Spleen (tissue), 11 donors: ENCODE measurements around the gene SLC25A45. TPM values are rescaled to one million over a fixed set of nuclear protein-coding genes. Genes with fewer than 3 reads are reported as not detected.

Experiments
- DNase-seq: peaks from one replicate; pipeline ENCODE4 v3.0.0-alpha.2; 2020
- H3K27ac ChIP-seq, 8 donors: fragments of 200-600 bp; sonication (generic) in 7 of 8; 1 replicate in 4 of 8; 2 replicates in 4 of 8; pipeline versions ENCODE4 v1.5.0 to v1.8.0; 2016 to 2021; ENCODE audit warnings: inconsistent platforms in 4 of 8, mild to moderate bottlenecking in 4 of 8, moderate library complexity in 1 of 8
- H3K27me3 ChIP-seq, 7 donors: fragments of 200-600 bp; sonication (generic) in 6 of 7; replicated peaks in 1 of 7; 1 replicate in 4 of 7; 2 replicates in 3 of 7; pipeline versions ENCODE4 v1.5.0 to v1.8.0; 2016 to 2021; ENCODE audit warnings: inconsistent platforms in 3 of 7, mild to moderate bottlenecking in 1 of 7
- H3K36me3 ChIP-seq, 6 donors: fragments of 200-600 bp; sonication (generic) in 5 of 6; 1 replicate in 4 of 6; 2 replicates in 2 of 6; pipeline versions ENCODE4 v1.5.0 to v1.8.0; 2016 to 2021; ENCODE audit warnings: inconsistent platforms in 2 of 6
- H3K4me1 ChIP-seq, 6 donors: fragments of 200-600 bp; sonication (generic) in 5 of 6; 1 replicate in 3 of 6; 2 replicates in 3 of 6; pipeline versions ENCODE4 v1.5.0 to v1.8.0; 2016 to 2021; ENCODE audit warnings: inconsistent platforms in 3 of 6
- H3K4me3 ChIP-seq, 8 donors: fragments of 200-600 bp; sonication (generic) in 7 of 8; 1 replicate in 4 of 8; 2 replicates in 4 of 8; pipeline versions ENCODE4 v1.5.0 to v1.8.0; 2016 to 2021; ENCODE audit warnings: inconsistent platforms in 4 of 8, mild to moderate bottlenecking in 4 of 8, moderate library complexity in 2 of 8
- H3K9me3 ChIP-seq, 8 donors: fragments of 200-600 bp; sonication (generic) in 7 of 8; 1 replicate in 4 of 8; 2 replicates in 4 of 8; pipeline versions ENCODE4 v1.5.0 to v1.8.0; 2016 to 2021; ENCODE audit warnings: inconsistent platforms in 4 of 8
- POLR2A ChIP-seq, 3 donors: fragments of 450-650 bp; IDR thresholded peaks; one replicate each; pipeline ENCODE4 v1.5.1; 2017; ENCODE audit warnings: antibody characterized with exemption in 3 of 3, mild to moderate bottlenecking in 1 of 3
- POLR2AphosphoS5 ChIP-seq, 3 donors: sonication (generic); formaldehyde crosslinking; IDR thresholded peaks; one replicate each; pipeline ENCODE4 v1.5.1; 2017; ENCODE audit warnings: antibody characterized with exemption in 3 of 3
- WGBS, 5 donors: extraction: QIAGEN DNeasy Blood & Tissue Kit in 3 of 5; methylation state at CpG; one replicate each; pipeline versions ENCODE4 v1.1.5 to v1.1.7; 2013 to 2018; 5-methylcytosine and 5-hydroxymethylcytosine counted together
- intact Hi-C: fragments of 100-400 bp; cut with DNase I; formaldehyde crosslinking; loops from one replicate; pipeline ENCODE4 v1.15.0; 2023; ENCODE audit warnings: low total_unique reads
- polyA plus RNA-seq, 3 donors: library from polyadenylated mRNA; stranded (reverse); fragments of 200-250 nt; gene quantifications; one replicate each; pipeline ENCODE4 v1.2.1, GENCODE V29; 2013
- total RNA-seq, 7 donors: library from RNA; depleted of rRNA in 3 of 7; stranded (reverse); fragments of >200 nt in 3 of 7; fragmentation: NEBNext Ultra II Directional in 4 of 7; extraction: Animal tissue kit (Norgen Biotek cat#: 25700) in 4 of 7; gene quantifications; one replicate each; pipeline versions ENCODE4 v1.1.0 to v1.2.1, GENCODE V29; 2016 to 2021
- TF ChIP-seq, protein P1 (sequence below), 11 experiments: fragments of 200-600 bp in 7 of 11; fragments of 450-650 bp in 4 of 11; sonication (generic) in 4 of 11; IDR thresholded peaks in 8 of 11; conservative IDR thresholded peaks in 3 of 11; 1 replicate in 7 of 11; 2 replicates in 4 of 11; pipeline versions ENCODE4 v1.4.0 to v1.8.0; 2016 to 2021; ENCODE audit warnings: antibody characterized with exemption in 11 of 11, inconsistent platforms in 4 of 11, mild to moderate bottlenecking in 1 of 11
- donor health status: healthy with polysubstance abuse.
- donor health status: DM: no; HTN: no; CAD: no; lungs with moderate emphysema.
- donor health status: DM: no; HTN: no; CAD: no.
- donor health status: Bipolar disorder and iron deficiency.
- donor health status: healthy.
- donor health status: DM: no; HTN: no; CAD: no.
- donor health status: DM: yes; HTN: yes; CAD: no.

SLC25A45 gene
- total and polyA plus RNA-seq, 10 donors = 11.6 to 33.4 (median 24.9) TPM

DNA sequence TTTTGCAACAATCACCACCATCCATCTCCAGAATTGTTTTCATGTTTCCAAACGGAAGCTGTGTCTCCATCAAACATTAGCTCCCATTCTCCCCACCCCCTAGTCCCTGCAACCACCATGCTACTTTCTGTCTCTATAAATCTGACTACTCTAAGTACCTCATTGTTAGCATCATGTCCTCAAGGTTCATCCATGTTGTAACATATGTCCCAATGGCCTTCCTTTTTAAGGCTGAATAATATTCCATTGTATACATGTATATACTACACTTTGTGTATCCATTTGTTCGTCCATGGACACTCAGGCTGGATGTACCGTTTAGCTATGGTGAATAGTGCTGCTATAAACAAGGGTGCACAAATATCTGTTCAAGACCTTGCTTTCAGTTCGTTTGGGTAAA is 57.0 kb downstream of the SLC25A45 start:
- no peaks in the 10 kb centered on the region for H3K27me3 ChIP-seq
- peaks cover 5 to 42% (median 31%) of the 10 kb centered on the region in 6 donors for H3K4me1 ChIP-seq
- intact Hi-C loops = no loop called here
- H3K36me3 ChIP-seq = peaks cover 0 to 34% (median 10%) of the 10 kb centered on the region in 6 donors
- WGBS, 5 donors = 83 to 90% (median 84%) methylated on average over 4 of the region's 4 CpGs
- no peak for TF ChIP-seq POLR2A (IDR thresholded peaks at IDR 0.05)
- no peak for TF ChIP-seq POLR2AphosphoS5 (IDR thresholded peaks at IDR 0.05)
- TF ChIP-seq, protein P1, sequence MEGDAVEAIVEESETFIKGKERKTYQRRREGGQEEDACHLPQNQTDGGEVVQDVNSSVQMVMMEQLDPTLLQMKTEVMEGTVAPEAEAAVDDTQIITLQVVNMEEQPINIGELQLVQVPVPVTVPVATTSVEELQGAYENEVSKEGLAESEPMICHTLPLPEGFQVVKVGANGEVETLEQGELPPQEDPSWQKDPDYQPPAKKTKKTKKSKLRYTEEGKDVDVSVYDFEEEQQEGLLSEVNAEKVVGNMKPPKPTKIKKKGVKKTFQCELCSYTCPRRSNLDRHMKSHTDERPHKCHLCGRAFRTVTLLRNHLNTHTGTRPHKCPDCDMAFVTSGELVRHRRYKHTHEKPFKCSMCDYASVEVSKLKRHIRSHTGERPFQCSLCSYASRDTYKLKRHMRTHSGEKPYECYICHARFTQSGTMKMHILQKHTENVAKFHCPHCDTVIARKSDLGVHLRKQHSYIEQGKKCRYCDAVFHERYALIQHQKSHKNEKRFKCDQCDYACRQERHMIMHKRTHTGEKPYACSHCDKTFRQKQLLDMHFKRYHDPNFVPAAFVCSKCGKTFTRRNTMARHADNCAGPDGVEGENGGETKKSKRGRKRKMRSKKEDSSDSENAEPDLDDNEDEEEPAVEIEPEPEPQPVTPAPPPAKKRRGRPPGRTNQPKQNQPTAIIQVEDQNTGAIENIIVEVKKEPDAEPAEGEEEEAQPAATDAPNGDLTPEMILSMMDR (IDR thresholded peaks at IDR 0.05 in 8 of 11, conservative IDR thresholded peaks at IDR 0.05 in 3 of 11) = no peak
- H3K4me3 ChIP-seq = no peak overlapping the region
- H3K27ac ChIP-seq = no peak overlapping the region
- no peak for DNase-seq
- H3K9me3 ChIP-seq = no peaks in the 10 kb centered on the region

Other genes starting within 250 kb of the SLC25A45 start
- 100 to 1,000 TPM in 5 of 7 donors, 10 to 100 TPM in 2; 90.9 to 152 (median 110) TPM for gene SYVN1, start 248.1 kb downstream of the SLC25A45 start, total RNA-seq
- gene SYVN1, start 248.1 kb downstream of the SLC25A45 start, polyA plus RNA-seq = 10 to 100 TPM; 35.1 to 62.8 (median 53.6) TPM
- gene SPDYC, start 212.4 kb downstream of the SLC25A45 start, total RNA-seq = not detected
- gene SPDYC, start 212.4 kb downstream of the SLC25A45 start, polyA plus RNA-seq = under 1 TPM in 1 of 3 donors, not detected in 2; 0.11 TPM
- gene CAPN1, start 200.7 kb downstream of the SLC25A45 start, total RNA-seq = 100 to 1,000 TPM; 135 to 203 (median 161) TPM
- 100 to 1,000 TPM in 1 of 3 donors, 10 to 100 TPM in 2; 61.6 to 111 (median 73.3) TPM for gene CAPN1, start 200.7 kb downstream of the SLC25A45 start, polyA plus RNA-seq
- gene POLA2, start 120.7 kb downstream of the SLC25A45 start, total RNA-seq = 10 to 100 TPM; 10.6 to 25.9 (median 19.1) TPM
- 10 to 100 TPM in 2 of 3 donors, 1 to 10 TPM in 1; 9.0 to 12.2 (median 10.7) TPM for gene POLA2, start 120.7 kb downstream of the SLC25A45 start, polyA plus RNA-seq
- 10 to 100 TPM; 14.5 to 48.0 (median 26.4) TPM for gene CDC42EP2, start 67.8 kb downstream of the SLC25A45 start, total RNA-seq
- 10 to 100 TPM in 1 of 3 donors, 1 to 10 TPM in 2; 4.2 to 13.4 (median 7.1) TPM for gene CDC42EP2, start 67.8 kb downstream of the SLC25A45 start, polyA plus RNA-seq
- 10 to 100 TPM; 35.7 to 67.0 (median 51.5) TPM for gene DPF2, start 48.8 kb downstream of the SLC25A45 start, total RNA-seq
- gene DPF2, start 48.8 kb downstream of the SLC25A45 start, polyA plus RNA-seq = 10 to 100 TPM; 20.5 to 27.2 (median 24.3) TPM
- gene TIGD3, start 27.9 kb downstream of the SLC25A45 start, total RNA-seq = 1 to 10 TPM in 2 of 7 donors, under 1 TPM in 5; 0.56 to 2.7 (median 0.79) TPM
- 1 to 10 TPM; 1.1 to 2.1 (median 1.4) TPM for gene TIGD3, start 27.9 kb downstream of the SLC25A45 start, polyA plus RNA-seq
- gene FRMD8, start 4.0 kb upstream of the SLC25A45 start, total RNA-seq = 100 to 1,000 TPM in 3 of 7 donors, 10 to 100 TPM in 4; 65.4 to 128 (median 99.5) TPM
- gene FRMD8, start 4.0 kb upstream of the SLC25A45 start, polyA plus RNA-seq = 10 to 100 TPM; 19.3 to 32.0 (median 23.4) TPM
- 1,000 to 10,000 TPM in 2 of 7 donors, 100 to 1,000 TPM in 5; 266 to 1,804 (median 799) TPM for gene NEAT1, start 40.2 kb upstream of the SLC25A45 start, total RNA-seq
- gene NEAT1, start 40.2 kb upstream of the SLC25A45 start, polyA plus RNA-seq = 1,000 to 10,000 TPM in 2 of 3 donors, 100 to 1,000 TPM in 1; 526 to 1,090 (median 1,018) TPM
- gene MALAT1, start 116.4 kb upstream of the SLC25A45 start, total RNA-seq = over 10,000 TPM; 10,088 to 24,490 (median 13,598) TPM
- gene MALAT1, start 116.4 kb upstream of the SLC25A45 start, polyA plus RNA-seq = 100 to 1,000 TPM; 111 to 793 (median 171) TPM
- 100 to 1,000 TPM in 2 of 7 donors, 10 to 100 TPM in 5; 64.7 to 125 (median 77.4) TPM for gene SCYL1, start 142.4 kb upstream of the SLC25A45 start, total RNA-seq
- 10 to 100 TPM; 52.4 to 70.6 (median 60.7) TPM for gene SCYL1, start 142.4 kb upstream of the SLC25A45 start, polyA plus RNA-seq
- gene LTBP3, start 175.7 kb upstream of the SLC25A45 start, total RNA-seq = 100 to 1,000 TPM in 2 of 7 donors, 10 to 100 TPM in 5; 81.6 to 137 (median 95.8) TPM
- gene LTBP3, start 175.7 kb upstream of the SLC25A45 start, polyA plus RNA-seq = 10 to 100 TPM; 20.6 to 57.0 (median 27.6) TPM
- gene ZNRD2, start 187.8 kb upstream of the SLC25A45 start, total RNA-seq = 10 to 100 TPM; 20.9 to 68.8 (median 34.4) TPM
- gene ZNRD2, start 187.8 kb upstream of the SLC25A45 start, polyA plus RNA-seq = 10 to 100 TPM; 32.6 to 49.5 (median 42.5) TPM
- 10 to 100 TPM; 34.5 to 59.0 (median 48.4) TPM for gene FAM89B, start 189.9 kb upstream of the SLC25A45 start, total RNA-seq
- gene FAM89B, start 189.9 kb upstream of the SLC25A45 start, polyA plus RNA-seq = 10 to 100 TPM; 43.0 to 66.1 (median 50.1) TPM
- gene EHBP1L1, start 193.4 kb upstream of the SLC25A45 start, total RNA-seq = 100 to 1,000 TPM; 151 to 365 (median 242) TPM
- 100 to 1,000 TPM in 2 of 3 donors, 10 to 100 TPM in 1; 44.3 to 174 (median 116) TPM for gene EHBP1L1, start 193.4 kb upstream of the SLC25A45 start, polyA plus RNA-seq
- 1 to 10 TPM in 4 of 7 donors, under 1 TPM in 3; 0.63 to 3.2 (median 1.1) TPM for gene KCNK7, start 213.2 kb upstream of the SLC25A45 start, total RNA-seq
- gene KCNK7, start 213.2 kb upstream of the SLC25A45 start, polyA plus RNA-seq = 1 to 10 TPM; 1.9 to 6.2 (median 2.9) TPM
- gene MAP3K11, start 231.6 kb upstream of the SLC25A45 start, total RNA-seq = 100 to 1,000 TPM in 3 of 7 donors, 10 to 100 TPM in 4; 93.5 to 158 (median 99.9) TPM
- 100 to 1,000 TPM in 1 of 3 donors, 10 to 100 TPM in 2; 29.4 to 109 (median 97.7) TPM for gene MAP3K11, start 231.6 kb upstream of the SLC25A45 start, polyA plus RNA-seq
- gene PCNX3, start 233.1 kb upstream of the SLC25A45 start, total RNA-seq = 10 to 100 TPM; 38.6 to 51.3 (median 47.4) TPM
- 10 to 100 TPM in 2 of 3 donors, 1 to 10 TPM in 1; 9.2 to 24.9 (median 17.7) TPM for gene PCNX3, start 233.1 kb upstream of the SLC25A45 start, polyA plus RNA-seq